ENCODE results near the gene DYRK1A.
A peak's percentile ranks its signal among the peaks of the same experiment; 100 is the strongest.

The DYRK1A gene

GRCh38 chr21:37550618-37551330 lies 184.2 kb downstream of the DYRK1A start:
- no peak for DNase-seq (ENCODE audit: low spot score)

DNA sequence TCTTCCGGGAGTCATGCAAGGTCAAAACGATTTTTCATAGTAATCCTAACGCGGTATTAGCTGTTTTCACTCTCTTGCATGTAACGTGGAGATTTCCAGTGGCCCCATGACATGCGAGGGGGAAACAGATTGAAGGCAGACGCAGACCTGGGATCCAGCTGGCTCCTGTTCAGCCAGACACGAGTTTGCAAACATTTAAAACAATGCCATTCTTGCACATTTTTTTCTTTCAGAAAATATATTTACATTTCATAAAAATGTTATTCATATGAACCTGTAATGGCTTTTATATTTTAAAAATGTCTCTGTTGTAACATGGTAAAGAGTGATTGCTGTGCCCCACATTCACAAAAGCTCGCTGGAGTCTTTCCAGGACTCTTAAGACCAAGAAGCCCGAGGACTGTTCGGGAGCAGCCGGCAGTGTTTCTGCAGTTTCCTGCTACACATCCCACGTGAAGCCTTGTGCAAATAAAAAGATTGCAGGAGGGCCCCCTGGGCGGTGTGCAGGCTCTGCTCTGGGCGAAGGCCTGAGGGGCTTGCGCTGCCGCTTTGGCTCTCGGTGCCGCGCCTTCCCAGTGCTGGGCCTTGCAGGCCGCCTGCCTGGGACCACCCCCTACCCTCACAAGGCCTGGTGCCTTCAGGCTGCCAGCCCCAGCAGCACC lies 184.9 kb downstream of the DYRK1A start:
- DNase-seq (ENCODE audit: low spot score) = no peak

GRCh38 chr21:37551993-37552355 lies 185.4 kb downstream of the DYRK1A start:
- no peak for DNase-seq (ENCODE audit: low spot score)

DNA sequence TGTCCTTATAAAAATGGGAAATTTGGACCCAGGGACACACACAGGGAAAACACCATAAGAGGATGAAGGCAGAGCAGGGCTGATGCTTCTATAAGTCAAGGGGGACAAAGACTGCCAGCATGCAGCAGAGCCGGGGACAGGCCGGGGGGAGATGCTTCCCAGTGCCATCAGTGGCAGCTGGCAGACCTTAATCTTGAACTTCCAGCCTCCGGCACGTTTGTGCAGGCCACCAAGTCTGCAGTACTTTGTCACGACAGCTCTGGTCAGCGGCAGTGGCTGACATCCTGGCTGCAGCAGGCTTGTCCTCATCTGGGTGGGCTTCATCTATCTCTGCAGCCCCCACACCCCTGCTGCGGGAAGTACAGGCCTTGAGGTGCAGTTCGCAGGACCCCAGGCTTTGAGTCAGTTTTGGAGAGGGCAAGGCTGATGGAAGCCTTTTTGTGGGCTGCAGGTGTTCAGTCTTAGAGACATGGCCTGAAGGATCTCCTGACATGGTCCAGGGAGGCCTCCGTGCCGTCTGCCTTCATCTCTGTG lies 186.0 kb downstream of the DYRK1A start:
- no peak for DNase-seq (ENCODE audit: low spot score)

DNA sequence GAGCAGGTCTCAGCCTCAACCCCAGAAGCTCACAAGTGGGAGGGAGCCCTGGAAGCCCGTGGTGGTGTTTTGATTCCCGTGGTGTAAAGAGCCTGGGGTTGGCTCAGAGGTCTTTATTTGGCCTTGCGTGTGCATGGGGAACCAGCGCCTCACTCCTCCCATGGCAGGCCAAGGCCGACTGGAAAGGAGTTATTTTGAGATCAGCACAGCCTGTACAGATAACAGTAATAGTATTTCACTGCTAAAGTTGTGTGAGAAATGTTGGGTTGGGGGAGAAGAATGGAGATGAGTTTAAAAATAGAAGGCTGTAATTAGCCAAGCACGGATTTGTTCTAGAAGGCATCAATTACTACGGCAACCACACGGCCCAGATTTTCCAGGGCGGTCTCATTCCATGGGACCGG lies 186.5 kb downstream of the DYRK1A start:
- no peak for DNase-seq (ENCODE audit: low spot score)

GRCh38 chr21:37554661-37555379 lies 188.2 kb downstream of the DYRK1A start:
- DNase-seq (ENCODE audit: low spot score) = no peak

DNA sequence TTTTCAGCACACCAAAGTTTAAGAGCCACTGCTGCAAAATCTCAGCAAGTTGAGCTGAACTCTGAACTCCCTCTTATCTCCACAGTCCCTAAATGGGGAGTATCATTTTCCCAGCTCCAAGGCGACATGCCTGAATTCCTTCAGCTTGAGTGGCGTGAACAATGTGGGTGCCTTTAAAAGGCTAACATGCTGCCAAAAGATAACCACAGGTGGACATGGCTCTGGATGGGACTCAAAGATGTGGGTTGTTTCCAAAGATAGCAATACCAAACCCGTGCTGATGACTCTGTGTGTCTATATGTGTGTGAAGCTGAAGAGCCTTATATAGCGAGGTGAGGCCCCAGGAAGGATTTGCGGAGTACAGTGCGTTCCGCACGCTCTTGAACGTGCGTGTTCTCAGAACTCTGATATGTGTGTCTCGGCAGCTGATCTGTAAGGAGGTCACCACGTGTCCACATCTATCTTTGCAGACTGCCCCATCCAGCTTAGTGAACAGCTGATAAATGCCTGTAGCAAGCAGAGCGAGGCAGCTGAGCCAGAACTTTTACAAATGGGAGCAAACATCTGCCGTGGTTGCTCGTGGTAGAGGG lies 189.2 kb downstream of the DYRK1A start:
- no peak for DNase-seq (ENCODE audit: low spot score)

GRCh38 chr21:37557261-37557950 lies 190.8 kb downstream of the DYRK1A start:
- DNase-seq (ENCODE audit: low spot score) = no peak

GRCh38 chr21:37558676-37559211 lies 192.2 kb downstream of the DYRK1A start:
- no peak for DNase-seq (ENCODE audit: low spot score)

DNA sequence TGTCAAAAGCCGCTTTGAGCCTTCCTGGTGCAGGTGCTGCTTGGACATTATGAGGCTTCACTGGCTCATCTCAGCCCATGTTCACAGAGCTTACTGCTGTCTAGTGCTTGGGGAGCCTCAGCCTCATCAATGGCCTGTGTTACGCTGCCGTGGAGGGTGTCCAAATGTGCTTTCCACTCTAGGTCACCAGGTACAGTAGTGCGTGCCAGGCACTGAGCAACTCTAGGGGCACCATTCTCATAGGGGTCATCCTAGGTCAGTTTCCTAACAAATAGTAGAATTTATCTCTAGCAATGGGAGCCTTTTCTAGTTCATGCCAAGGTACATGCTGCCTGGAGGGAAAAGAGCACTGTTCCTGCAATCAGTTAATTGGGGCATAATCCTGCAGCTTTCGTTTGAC lies 193.8 kb downstream of the DYRK1A start:
- no peak for DNase-seq (ENCODE audit: low spot score)

GRCh38 chr21:37561506-37561905 lies 194.9 kb downstream of the DYRK1A start:
- no peak for DNase-seq (ENCODE audit: low spot score)

DNA sequence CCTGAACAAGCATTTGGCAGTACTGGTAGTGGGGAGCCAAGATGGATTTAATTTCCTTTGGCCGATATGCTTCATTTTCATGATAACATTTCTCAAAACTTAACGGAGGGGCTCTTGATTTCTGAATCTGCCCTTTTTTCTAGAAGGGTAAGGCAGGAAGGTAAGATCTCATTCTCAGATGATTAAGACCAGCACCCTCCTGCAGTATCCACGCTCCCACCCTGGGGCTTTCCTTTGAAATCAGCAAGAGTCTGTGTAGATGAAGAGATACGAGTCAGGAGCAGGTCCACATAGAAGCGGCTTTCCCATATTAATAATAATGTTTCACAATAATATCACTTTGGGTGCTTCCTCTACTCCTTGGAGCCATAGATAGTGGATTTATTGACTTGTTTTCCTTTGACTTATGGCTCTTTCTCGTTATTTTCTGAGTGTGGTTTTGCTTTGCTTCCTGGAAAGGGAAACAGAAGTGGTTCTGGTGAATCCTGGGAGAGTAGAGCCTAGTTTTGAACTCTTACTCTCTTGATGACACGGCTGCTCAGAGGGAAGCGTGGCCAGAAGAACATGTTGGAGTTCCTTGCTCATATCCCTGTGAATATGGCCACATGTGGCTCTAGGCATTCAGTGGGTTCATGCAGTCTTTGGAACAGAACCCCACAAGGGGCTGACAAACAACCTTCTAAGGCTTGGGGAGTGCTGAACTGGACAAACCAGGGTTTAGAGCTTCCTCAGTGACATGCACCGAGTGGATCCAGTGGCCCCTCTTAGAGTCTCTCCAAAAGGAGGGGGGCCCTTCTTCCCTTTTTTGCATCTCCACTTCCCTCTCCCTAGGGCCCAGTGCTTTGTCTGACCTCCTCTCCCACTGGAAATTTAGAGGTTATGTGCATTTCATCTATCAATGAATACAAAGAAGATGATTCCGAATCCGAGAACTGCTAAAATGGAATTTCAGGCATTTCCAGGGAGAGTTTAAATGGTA lies 195.7 kb downstream of the DYRK1A start:
- DNase-seq (ENCODE audit: low spot score) = no peak

- no peak for DNase-seq (ENCODE audit: low spot score)
Measured at GRCh38 chr21:37562920-37563640, 196.5 kb downstream of the DYRK1A start.

- peak; percentile 88 for DNase-seq (ENCODE audit: low spot score)
Measured at GRCh38 chr21:37563641-37564340, 197.2 kb downstream of the DYRK1A start.

DNA sequence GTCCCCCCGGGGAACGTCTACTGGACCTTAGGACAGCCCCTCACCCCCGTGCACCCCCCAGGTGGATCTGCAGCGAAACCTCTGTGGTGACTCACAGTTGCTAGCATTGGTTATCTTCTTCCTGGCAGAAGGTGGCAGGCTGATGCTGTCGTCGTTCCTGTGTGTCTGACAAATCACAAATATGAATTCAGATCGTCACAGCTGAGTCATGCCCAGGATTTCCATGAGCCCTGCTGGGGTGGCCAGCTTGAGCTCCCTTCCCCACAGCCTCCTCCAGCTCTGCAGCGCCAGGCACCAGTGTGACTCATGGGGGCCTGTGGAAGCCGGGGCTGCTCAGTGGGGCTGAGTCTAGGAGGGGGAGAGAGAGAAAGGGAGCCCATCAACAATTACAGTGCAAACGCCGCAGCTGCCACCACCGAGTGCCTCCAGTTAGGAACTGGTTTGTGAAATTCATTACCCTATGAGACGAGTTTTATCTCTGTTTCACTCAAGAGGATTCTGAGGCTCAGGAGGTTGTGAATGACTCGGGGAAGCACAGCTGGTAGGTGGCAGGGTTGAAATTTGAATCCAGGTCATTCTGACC lies 197.9 kb downstream of the DYRK1A start:
- peak; percentile 93 for DNase-seq (ENCODE audit: low spot score)

DNA sequence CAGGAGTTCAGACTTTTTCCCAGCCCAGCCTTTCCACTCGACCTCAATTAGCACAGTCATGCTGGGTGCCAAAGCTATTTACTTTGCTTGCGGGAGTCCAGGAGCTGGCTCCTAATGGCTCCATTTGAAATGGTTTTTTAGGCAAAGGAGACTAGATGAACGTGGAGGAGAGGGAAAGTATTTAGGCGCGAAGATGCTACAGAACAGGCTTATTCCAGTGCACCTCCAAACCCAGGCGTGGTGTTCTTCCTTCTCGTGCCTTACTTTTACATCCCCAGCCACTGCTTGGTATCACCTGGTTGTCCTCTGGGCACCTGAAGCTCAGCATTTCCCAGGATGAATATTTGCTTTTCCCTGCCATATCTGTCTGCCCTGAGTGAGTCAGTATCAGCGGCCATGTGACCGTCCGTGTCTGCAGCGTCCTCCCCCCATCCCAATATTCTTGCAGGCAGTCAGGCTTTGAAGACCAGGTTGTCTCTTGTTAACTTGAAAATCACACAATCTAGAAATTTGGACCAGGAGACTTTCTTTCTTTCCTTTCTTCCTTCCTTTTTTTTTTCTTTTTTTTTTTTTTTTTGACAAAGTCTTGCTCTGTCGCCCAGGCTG lies 198.5 kb downstream of the DYRK1A start:
- no peak for DNase-seq (ENCODE audit: low spot score)

DNA sequence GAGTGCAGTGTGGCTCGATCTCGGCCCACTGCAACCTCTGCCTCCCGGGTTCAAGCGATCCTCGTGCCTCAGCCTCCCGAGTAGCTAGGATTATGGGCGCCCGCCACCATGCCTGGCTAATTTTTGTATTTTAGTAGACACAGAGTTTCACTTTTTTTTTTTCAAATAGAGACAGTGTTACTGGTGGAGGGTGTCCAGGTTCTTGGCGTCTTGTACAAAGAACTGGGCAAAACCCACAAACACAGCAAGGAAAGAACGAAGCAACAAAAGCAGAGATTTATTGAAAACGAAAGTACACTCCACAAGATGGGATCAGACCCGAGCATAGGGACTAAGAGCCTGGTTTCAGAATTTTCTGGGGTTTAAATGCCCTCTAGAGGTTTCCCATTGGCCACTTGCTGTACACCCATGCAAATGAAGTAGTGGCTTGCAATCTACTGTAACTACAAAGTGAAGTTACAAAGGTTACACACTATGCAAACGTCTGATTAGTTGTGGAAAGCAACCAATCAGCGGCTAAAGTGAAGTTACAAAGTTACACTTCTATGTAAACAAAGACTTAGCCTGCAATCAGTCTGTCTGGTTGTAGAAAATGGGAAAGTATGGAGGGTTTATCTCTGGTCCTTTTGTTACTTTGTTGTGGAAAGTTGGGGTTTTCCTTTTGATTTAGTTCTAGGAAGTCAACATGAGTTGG lies 199.1 kb downstream of the DYRK1A start:
- no peak for DNase-seq (ENCODE audit: low spot score)
